Endothelial cell (in vitro differentiated cells): ENCODE measurements around the gene CFAP46. TPM values are rescaled to one million over a fixed set of nuclear protein-coding genes. Genes with fewer than 3 reads are reported as not detected.

Experiments used
- DNase-seq: peaks from one replicate; pipeline ENCODE4 v3.0.0; 2021; ENCODE audit warnings: low spot score
- H3K27ac Mint-ChIP-seq: one replicate; pipeline ENCODE4 v1.8.0; 2021; ENCODE audit warnings: mixed read lengths, inconsistent platforms; ENCODE audit not compliant: unreplicated experiment
- H3K27me3 Mint-ChIP-seq: one replicate; pipeline ENCODE4 v1.8.0; 2021; ENCODE audit warnings: mild to moderate bottlenecking, moderate library complexity, mixed read lengths, inconsistent platforms; ENCODE audit not compliant: unreplicated experiment
- H3K36me3 Mint-ChIP-seq: one replicate; pipeline ENCODE4 v1.8.0; 2021; ENCODE audit warnings: mild to moderate bottlenecking, low read depth, mixed read lengths, inconsistent platforms; ENCODE audit not compliant: unreplicated experiment
- H3K4me1 Mint-ChIP-seq: one replicate; pipeline ENCODE4 v1.8.0; 2021; ENCODE audit warnings: mild to moderate bottlenecking, mixed read lengths, inconsistent platforms; ENCODE audit not compliant: unreplicated experiment
- H3K4me3 Mint-ChIP-seq: one replicate; pipeline ENCODE4 v1.8.0; 2021; ENCODE audit warnings: mild to moderate bottlenecking, mixed read lengths, inconsistent platforms; ENCODE audit not compliant: unreplicated experiment
- H3K9me3 Mint-ChIP-seq: one replicate; pipeline ENCODE4 v1.8.0; 2021; ENCODE audit warnings: mixed read lengths, inconsistent platforms; ENCODE audit not compliant: unreplicated experiment
- total RNA-seq: library from RNA; stranded (reverse); fragmentation: NEBNext Ultra II Directional; extraction: Animal tissue kit (Norgen Biotek cat#: 25700); gene quantifications from one replicate; pipeline ENCODE4 v1.2.1, GENCODE V29; 2021; ENCODE audit not compliant: unreplicated experiment
- TF ChIP-seq, protein P1 (sequence below): fragments of 200-600 bp; sonication (generic); IDR thresholded peaks from one replicate; pipeline ENCODE4 v1.5.0; 2021; ENCODE audit warnings: antibody characterized with exemption; ENCODE audit not compliant: unreplicated experiment

CFAP46 gene
- total RNA-seq, 1 donor from 2014 or later: 0.95 TPM

DNA sequence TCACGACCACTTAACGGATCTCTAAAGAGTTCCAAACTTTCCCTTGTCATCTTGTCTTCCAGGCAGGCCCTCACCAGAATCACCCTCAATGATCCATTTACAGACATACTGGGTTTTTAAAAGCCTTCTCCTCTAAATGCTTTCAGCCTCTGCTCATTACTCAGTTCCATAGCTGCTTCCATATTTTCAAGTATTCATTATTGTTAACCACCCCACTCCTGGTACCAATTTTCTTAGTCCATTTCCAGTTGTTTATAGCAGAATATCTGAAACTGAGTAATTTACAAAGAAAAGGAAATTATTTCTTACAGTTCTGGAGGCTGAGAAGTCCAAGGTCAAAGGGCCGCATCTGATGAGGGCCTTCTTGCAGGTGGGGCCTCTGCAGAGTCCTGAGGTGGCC is 100.0 kb downstream of the CFAP46 start:
- Mint-ChIP-seq H3K36me3 (peaks cover 9% of the 10 kb centered on the region), H3K27me3 (peaks cover 6% of the 10 kb centered on the region), H3K9me3 (peaks cover 7% of the 10 kb centered on the region), H3K27ac (no peak overlapping the region), H3K4me1 (no peaks in the 10 kb centered on the region), H3K4me3 (no peak overlapping the region)
- TF ChIP-seq, protein P1, sequence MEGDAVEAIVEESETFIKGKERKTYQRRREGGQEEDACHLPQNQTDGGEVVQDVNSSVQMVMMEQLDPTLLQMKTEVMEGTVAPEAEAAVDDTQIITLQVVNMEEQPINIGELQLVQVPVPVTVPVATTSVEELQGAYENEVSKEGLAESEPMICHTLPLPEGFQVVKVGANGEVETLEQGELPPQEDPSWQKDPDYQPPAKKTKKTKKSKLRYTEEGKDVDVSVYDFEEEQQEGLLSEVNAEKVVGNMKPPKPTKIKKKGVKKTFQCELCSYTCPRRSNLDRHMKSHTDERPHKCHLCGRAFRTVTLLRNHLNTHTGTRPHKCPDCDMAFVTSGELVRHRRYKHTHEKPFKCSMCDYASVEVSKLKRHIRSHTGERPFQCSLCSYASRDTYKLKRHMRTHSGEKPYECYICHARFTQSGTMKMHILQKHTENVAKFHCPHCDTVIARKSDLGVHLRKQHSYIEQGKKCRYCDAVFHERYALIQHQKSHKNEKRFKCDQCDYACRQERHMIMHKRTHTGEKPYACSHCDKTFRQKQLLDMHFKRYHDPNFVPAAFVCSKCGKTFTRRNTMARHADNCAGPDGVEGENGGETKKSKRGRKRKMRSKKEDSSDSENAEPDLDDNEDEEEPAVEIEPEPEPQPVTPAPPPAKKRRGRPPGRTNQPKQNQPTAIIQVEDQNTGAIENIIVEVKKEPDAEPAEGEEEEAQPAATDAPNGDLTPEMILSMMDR: no peak
- no peak for DNase-seq

DNA sequence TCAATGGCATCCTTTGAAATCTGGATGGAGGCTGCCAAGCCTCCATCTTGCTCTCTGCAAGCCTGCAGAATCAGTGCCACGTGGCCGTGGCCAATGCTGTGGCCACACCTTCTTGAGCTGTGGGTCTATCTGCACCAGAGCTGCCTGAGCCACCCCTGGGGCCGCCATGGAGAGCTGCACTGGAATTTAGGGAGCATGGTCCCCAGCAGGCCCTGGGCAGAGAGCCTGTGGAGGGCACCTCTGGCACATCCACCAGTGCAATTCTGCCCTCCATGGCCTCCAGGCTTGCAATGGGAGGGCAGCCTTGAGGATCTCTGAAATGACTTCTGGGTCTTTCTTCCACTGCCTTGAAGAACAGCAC is 100.8 kb downstream of the CFAP46 start:
- H3K4me1 Mint-ChIP-seq: no peaks in the 10 kb centered on the region
- H3K27ac Mint-ChIP-seq: no peak overlapping the region
- peaks cover 7% of the 10 kb centered on the region for H3K9me3 Mint-ChIP-seq
- TF ChIP-seq, protein P1: no peak
- no peak overlapping the region for H3K4me3 Mint-ChIP-seq
- H3K36me3 Mint-ChIP-seq: peaks cover 9% of the 10 kb centered on the region
- H3K27me3 Mint-ChIP-seq: peaks cover 9% of the 10 kb centered on the region
- DNase-seq: no peak

DNA sequence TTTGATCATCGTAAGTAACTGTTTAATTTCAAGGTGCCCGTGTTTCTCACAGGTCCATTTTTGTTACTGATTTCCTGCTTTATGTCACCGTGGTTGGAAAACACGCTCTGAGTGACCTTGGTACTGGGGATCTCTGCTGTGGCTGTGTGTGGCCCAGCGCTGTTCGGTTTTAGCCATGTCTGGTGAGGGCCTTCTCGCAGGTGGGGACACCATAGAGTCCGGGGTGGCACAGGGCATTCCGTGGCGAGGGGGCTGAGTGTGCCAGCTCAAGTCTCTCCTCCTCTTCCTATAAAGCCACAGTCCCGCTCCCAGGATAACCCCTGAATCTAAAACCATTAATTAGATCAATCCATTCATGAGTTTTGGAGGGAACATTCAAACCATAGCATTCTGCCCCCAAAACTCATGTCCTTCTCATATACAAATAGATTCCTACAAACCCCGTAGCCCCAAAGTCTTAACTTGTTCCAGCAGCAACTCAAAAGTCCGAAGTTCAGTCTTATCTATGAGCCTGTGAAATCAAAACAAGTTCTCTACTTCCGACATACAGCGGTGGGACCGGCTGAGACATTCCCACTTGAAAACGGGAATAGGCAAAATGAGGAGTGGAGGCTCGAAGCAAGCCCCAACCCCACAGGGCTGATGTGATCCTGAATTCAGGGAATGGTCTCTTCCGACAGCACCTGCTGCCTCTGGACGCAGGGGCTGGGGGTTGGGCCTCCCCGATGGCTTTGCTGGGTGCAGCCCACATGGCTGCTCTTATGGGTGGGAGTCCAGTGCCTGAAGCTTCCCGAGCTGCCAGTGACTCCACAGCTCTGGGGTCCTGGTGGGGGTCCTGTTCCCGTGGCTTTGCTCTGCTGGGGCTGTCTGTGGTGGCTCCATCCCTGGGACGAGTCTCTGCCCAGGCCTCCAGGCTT is 101.4 kb downstream of the CFAP46 start:
- Mint-ChIP-seq H3K4me1 (no peaks in the 10 kb centered on the region), H3K36me3 (peaks cover 9% of the 10 kb centered on the region), H3K4me3 (no peak overlapping the region), H3K27ac (no peak overlapping the region), H3K27me3 (peaks cover 6% of the 10 kb centered on the region), H3K9me3 (peaks cover 7% of the 10 kb centered on the region)
- no peak for DNase-seq
- TF ChIP-seq, protein P1: no peak

DNA sequence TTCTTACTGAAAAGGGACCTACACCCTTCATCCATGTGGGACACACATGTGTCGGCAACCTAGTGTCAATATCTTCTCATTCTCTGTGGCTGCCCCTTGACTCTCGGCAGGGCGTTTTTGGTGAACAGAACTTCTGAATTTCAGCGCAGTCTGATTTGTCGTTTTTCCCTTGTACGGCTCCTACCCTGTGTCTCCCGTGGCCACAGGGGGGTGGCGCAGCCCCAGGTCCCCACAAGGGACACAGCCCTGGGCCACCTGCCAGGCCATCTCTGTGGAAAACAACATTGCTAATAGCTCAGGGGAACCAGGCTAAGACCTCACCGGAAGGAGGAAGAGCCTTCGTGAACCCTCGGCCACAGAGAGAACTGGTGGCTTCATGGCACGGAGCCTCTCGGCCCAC is 103.3 kb downstream of the CFAP46 start:
- peaks cover 7% of the 10 kb centered on the region for H3K9me3 Mint-ChIP-seq
- H3K27ac Mint-ChIP-seq: no peak overlapping the region
- H3K36me3 Mint-ChIP-seq: peaks cover 9% of the 10 kb centered on the region
- no peaks in the 10 kb centered on the region for H3K4me1 Mint-ChIP-seq
- no peak overlapping the region for H3K4me3 Mint-ChIP-seq
- DNase-seq: no peak
- TF ChIP-seq, protein P1: no peak
- H3K27me3 Mint-ChIP-seq: peaks cover 6% of the 10 kb centered on the region

DNA sequence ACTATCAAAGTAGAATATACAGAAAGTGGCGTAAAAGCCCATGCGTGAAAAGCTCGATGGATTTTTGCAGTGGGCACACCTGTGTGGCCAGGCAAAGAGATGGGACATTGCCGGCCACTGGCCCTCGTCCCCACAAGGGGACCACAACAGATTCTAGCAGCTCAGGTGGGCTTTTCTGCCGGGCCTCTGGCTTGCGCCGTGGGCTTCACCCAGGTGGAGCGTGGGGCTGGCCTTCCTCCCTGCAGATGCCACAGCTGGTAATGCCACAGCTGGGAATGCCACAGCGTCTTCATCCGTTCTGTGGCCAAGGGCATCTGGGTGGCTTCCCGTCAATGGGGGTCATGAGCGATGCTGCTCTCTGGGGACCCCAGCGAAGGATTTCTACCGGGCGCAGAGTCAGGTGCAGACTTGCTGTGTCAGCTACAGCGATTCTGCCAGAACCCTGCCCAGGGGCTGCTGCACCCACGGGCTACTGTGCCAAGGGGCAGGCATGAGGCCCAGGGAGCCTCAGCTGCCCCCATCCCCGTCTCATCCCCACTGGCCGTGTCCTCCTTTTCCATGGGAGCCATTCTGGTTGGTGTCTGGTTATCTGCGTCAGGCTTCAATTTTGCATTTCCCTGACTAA is 103.9 kb downstream of the CFAP46 start:
- H3K27me3 Mint-ChIP-seq: peaks cover 6% of the 10 kb centered on the region
- peaks cover 7% of the 10 kb centered on the region for H3K9me3 Mint-ChIP-seq
- TF ChIP-seq, protein P1: no peak
- H3K4me3 Mint-ChIP-seq: no peak overlapping the region
- no peaks in the 10 kb centered on the region for H3K4me1 Mint-ChIP-seq
- H3K27ac Mint-ChIP-seq: no peak overlapping the region
- H3K36me3 Mint-ChIP-seq: peaks cover 9% of the 10 kb centered on the region
- DNase-seq: no peak
